Neural cell (in vitro differentiated cells): Measurements from ENCODE around the gene MCCD1.

Experiments
- EP300 ChIP-seq: fragments of 450-650 bp; conservative IDR thresholded peaks from 2 replicates; pipeline ENCODE4 v1.6.1; 2014; ENCODE audit warnings: antibody characterized with exemption, mild to moderate bottlenecking, moderate library complexity; ENCODE audit not compliant: poor library complexity, severe bottlenecking
- EZH2 ChIP-seq: fragments of 200-600, 300-800 bp; shearing (Covaris generic), sonication (generic); IDR thresholded peaks from 2 replicates; pipeline ENCODE4 v1.6.1; 2014; ENCODE audit warnings: antibody characterized with exemption, low read length, borderline replicate concordance, mild to moderate bottlenecking; ENCODE audit not compliant: insufficient read depth, poor library complexity, severe bottlenecking
- MXI1 ChIP-seq: fragments of 450-650 bp; conservative IDR thresholded peaks from 2 replicates; pipeline ENCODE4 v1.6.1; 2014; ENCODE audit warnings: antibody characterized with exemption, mild to moderate bottlenecking; ENCODE audit not compliant: poor library complexity, severe bottlenecking
- POLR2AphosphoS5 ChIP-seq: IDR thresholded peaks from 2 replicates; pipeline ENCODE4 v1.6.1; 2012
- RAD21 ChIP-seq: fragments of 450-650 bp; conservative IDR thresholded peaks from 2 replicates; pipeline ENCODE4 v1.6.1; 2014; ENCODE audit warnings: antibody characterized with exemption, mild to moderate bottlenecking, moderate library complexity
- REST ChIP-seq: IDR thresholded peaks from 2 replicates; pipeline ENCODE4 v1.6.1; 2012; ENCODE audit warnings: borderline replicate concordance
- SMC3 ChIP-seq: fragments of 450-650 bp; conservative IDR thresholded peaks from 2 replicates; pipeline ENCODE4 v1.6.1; 2014; ENCODE audit warnings: antibody characterized with exemption, mild to moderate bottlenecking, moderate library complexity; ENCODE audit not compliant: poor library complexity
- TAF1 ChIP-seq: IDR thresholded peaks from 2 replicates; pipeline ENCODE4 v1.6.1; 2012; ENCODE audit warnings: low read depth
- TF ChIP-seq, protein P1 (sequence below): fragments of 450-650 bp; IDR thresholded peaks from 2 replicates; pipeline ENCODE4 v1.5.1; 2014; ENCODE audit warnings: antibody characterized with exemption, mild to moderate bottlenecking, moderate library complexity; ENCODE audit not compliant: poor library complexity, severe bottlenecking

GRCh38 chr6:31513456-31514165, 15.2 kb upstream of the MCCD1 start:
- TF ChIP-seq POLR2AphosphoS5 (no peak), REST (no peak), MXI1 (no peak), EP300 (no peak), TAF1 (no peak), SMC3 (no peak), EZH2 (no peak), RAD21 (no peak)
- TF ChIP-seq, protein P1, sequence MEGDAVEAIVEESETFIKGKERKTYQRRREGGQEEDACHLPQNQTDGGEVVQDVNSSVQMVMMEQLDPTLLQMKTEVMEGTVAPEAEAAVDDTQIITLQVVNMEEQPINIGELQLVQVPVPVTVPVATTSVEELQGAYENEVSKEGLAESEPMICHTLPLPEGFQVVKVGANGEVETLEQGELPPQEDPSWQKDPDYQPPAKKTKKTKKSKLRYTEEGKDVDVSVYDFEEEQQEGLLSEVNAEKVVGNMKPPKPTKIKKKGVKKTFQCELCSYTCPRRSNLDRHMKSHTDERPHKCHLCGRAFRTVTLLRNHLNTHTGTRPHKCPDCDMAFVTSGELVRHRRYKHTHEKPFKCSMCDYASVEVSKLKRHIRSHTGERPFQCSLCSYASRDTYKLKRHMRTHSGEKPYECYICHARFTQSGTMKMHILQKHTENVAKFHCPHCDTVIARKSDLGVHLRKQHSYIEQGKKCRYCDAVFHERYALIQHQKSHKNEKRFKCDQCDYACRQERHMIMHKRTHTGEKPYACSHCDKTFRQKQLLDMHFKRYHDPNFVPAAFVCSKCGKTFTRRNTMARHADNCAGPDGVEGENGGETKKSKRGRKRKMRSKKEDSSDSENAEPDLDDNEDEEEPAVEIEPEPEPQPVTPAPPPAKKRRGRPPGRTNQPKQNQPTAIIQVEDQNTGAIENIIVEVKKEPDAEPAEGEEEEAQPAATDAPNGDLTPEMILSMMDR = no peak
